ENCODE measurements around the gene EIF3J. TPM values are rescaled to one million over a fixed set of nuclear protein-coding genes. Genes with fewer than 3 reads are reported as not detected.
A peak's percentile ranks its signal among the peaks of the same experiment; 100 is the strongest.

EIF3J gene
- polyA plus RNA-seq, 2 of the 4 experiments (the other 2 are of a cell fraction): 90.6 to 114 TPM

DNA sequence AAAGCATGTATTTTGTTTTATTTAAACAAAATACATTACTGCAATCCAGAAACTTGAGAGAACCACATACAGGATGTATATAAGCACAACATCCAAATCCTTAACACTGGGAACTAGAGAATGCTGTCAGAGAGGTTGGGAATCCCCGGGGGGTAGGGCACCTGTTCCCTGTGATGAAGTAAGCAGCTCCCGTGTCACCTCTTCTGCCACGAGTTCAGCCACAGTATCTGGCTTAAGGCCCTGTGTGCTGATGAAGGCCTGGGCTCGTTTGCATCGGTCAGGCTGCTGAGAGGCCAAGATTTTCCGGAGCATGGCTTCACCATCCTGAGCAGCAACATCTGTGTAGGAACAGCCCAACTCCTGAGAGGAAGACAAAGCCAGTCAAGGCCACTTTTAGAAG lies 36.4 kb downstream of the EIF3J start:
- no peaks in the 10 kb centered on the region for H3K4me1 ChIP-seq
- FAIRE-seq (no peak), ATAC-seq (no peak), DNase-seq (ENCODE audit: low read depth in 1 of 2, low spot score in 1 of 2) (no peak)
- TF ChIP-seq ZFP36 (IDR thresholded peaks at IDR 0.05; ENCODE audit: borderline replicate concordance, partially characterized antibody) (no peak), CHD2 (IDR thresholded peaks at IDR 0.05; ENCODE audit: low read length, partially characterized antibody) (no peak), MAZ (IDR thresholded peaks at IDR 0.05; ENCODE audit: borderline replicate concordance, low read depth, low read length) (no peak), CBX2 (IDR thresholded peaks at IDR 0.05; ENCODE audit: borderline replicate concordance, low read depth) (no peak), FOSL2 (IDR thresholded peaks at IDR 0.05) (no peak), FOSL2 (CRISPR knock-in tag; IDR thresholded peaks at IDR 0.05) (no peak), ZNF302 (CRISPR knock-in tag; IDR thresholded peaks at IDR 0.05) (no peak), RAD21 (conservative IDR thresholded peaks at IDR 0.05 in 1 of 2, IDR thresholded peaks at IDR 0.05 in 1 of 2) (no peak), RCOR1 (IDR thresholded peaks at IDR 0.05; ENCODE audit: low read depth, low read length) (no peak), EP300 (IDR thresholded peaks at IDR 0.05) (no peak), EHMT2 (IDR thresholded peaks at IDR 0.05; ENCODE audit: low read depth) (no peak)
- TF ChIP-seq, protein P1, sequence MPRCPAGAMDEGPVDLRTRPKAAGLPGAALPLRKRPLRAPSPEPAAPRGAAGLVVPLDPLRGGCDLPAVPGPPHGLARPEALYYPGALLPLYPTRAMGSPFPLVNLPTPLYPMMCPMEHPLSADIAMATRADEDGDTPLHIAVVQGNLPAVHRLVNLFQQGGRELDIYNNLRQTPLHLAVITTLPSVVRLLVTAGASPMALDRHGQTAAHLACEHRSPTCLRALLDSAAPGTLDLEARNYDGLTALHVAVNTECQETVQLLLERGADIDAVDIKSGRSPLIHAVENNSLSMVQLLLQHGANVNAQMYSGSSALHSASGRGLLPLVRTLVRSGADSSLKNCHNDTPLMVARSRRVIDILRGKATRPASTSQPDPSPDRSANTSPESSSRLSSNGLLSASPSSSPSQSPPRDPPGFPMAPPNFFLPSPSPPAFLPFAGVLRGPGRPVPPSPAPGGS (IDR thresholded peaks at IDR 0.05): no peak
- TF ChIP-seq, protein P2, sequence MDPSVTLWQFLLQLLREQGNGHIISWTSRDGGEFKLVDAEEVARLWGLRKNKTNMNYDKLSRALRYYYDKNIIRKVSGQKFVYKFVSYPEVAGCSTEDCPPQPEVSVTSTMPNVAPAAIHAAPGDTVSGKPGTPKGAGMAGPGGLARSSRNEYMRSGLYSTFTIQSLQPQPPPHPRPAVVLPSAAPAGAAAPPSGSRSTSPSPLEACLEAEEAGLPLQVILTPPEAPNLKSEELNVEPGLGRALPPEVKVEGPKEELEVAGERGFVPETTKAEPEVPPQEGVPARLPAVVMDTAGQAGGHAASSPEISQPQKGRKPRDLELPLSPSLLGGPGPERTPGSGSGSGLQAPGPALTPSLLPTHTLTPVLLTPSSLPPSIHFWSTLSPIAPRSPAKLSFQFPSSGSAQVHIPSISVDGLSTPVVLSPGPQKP (IDR thresholded peaks at IDR 0.05; ENCODE audit: low read depth, low read length): no peak
- TF ChIP-seq, protein P3, sequence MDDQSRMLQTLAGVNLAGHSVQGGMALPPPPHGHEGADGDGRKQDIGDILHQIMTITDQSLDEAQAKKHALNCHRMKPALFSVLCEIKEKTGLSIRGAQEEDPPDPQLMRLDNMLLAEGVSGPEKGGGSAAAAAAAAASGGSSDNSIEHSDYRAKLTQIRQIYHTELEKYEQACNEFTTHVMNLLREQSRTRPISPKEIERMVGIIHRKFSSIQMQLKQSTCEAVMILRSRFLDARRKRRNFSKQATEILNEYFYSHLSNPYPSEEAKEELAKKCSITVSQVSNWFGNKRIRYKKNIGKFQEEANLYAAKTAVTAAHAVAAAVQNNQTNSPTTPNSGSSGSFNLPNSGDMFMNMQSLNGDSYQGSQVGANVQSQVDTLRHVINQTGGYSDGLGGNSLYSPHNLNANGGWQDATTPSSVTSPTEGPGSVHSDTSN (IDR thresholded peaks at IDR 0.05): no peak
- TF ChIP-seq, protein P4, sequence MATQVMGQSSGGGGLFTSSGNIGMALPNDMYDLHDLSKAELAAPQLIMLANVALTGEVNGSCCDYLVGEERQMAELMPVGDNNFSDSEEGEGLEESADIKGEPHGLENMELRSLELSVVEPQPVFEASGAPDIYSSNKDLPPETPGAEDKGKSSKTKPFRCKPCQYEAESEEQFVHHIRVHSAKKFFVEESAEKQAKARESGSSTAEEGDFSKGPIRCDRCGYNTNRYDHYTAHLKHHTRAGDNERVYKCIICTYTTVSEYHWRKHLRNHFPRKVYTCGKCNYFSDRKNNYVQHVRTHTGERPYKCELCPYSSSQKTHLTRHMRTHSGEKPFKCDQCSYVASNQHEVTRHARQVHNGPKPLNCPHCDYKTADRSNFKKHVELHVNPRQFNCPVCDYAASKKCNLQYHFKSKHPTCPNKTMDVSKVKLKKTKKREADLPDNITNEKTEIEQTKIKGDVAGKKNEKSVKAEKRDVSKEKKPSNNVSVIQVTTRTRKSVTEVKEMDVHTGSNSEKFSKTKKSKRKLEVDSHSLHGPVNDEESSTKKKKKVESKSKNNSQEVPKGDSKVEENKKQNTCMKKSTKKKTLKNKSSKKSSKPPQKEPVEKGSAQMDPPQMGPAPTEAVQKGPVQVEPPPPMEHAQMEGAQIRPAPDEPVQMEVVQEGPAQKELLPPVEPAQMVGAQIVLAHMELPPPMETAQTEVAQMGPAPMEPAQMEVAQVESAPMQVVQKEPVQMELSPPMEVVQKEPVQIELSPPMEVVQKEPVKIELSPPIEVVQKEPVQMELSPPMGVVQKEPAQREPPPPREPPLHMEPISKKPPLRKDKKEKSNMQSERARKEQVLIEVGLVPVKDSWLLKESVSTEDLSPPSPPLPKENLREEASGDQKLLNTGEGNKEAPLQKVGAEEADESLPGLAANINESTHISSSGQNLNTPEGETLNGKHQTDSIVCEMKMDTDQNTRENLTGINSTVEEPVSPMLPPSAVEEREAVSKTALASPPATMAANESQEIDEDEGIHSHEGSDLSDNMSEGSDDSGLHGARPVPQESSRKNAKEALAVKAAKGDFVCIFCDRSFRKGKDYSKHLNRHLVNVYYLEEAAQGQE (IDR thresholded peaks at IDR 0.05): no peak
- WGBS (ENCODE audit: missing lambda C conversion rate): 91% methylated on average over 6 of the region's 6 CpGs
- H3K4me3 ChIP-seq: no peak overlapping the region
- CTCF ChIA-PET: interaction anchor here (1.4 kb wide), 1 partner anchor 12 kb away, joined by 3 read pairs; no protein-coding TSS in a partner anchor
- no peak overlapping the region for H3K4me2 ChIP-seq
- H3K9me3 ChIP-seq: no peaks in the 10 kb centered on the region
- H3K27ac ChIP-seq: no peak overlapping the region
- POLR2A ChIA-PET: interaction anchor here (0.6 kb wide), 1 partner anchor 19 kb away, joined by 3 read pairs; no protein-coding TSS in a partner anchor

DNA sequence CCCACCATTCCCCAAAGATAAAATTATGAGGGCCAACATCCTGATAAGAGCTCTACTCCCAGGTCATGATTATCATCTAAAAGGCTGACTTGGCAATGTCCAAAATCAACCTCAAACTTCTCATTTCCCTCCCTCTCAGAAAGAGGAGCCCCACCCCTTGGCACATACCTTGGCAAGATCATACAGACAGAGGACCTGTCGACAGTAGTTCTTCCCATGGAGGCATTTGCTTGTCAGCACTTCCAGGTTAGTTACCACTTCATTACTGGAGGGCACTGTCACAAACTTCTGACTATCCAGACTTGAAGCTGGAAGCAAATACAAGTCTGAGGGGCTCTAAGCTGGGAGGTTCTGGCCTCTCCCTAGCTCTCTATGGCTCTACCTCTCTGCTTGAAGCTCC lies 37.8 kb downstream of the EIF3J start:
- Histone ChIP-seq H3K9me3 (no peaks in the 10 kb centered on the region), H3K27ac (no peak overlapping the region), H3K4me2 (no peak overlapping the region), H3K4me3 (no peak overlapping the region), H3K4me1 (no peaks in the 10 kb centered on the region)
- CTCF ChIA-PET: interaction anchor here (1.3 to 1.7 kb wide), 3 partner anchors 9 to 164 kb away, joined by 3 to 5 read pairs (median 5); no protein-coding TSS in a partner anchor
- TF ChIP-seq HOXB5 (CRISPR knock-in tag; IDR thresholded peaks at IDR 0.05) (no peak), MAFK (IDR thresholded peaks at IDR 0.05; ENCODE audit: partially characterized antibody) (peak; percentile 6)
- FAIRE-seq (no peak), ATAC-seq (no peak), DNase-seq (ENCODE audit: low read depth in 1 of 2, low spot score in 1 of 2) (no peak)
- POLR2A ChIA-PET: interaction anchor here (0.6 kb wide), 1 partner anchor 163 kb away, joined by 6 read pairs; no protein-coding TSS in a partner anchor
- 89% methylated on average over 1 of the region's 1 CpG for WGBS (ENCODE audit: missing lambda C conversion rate)

All from A549 (cell line).